Thyroid gland (tissue), 4 donors: ENCODE data around the gene SUGP2.

ENCODE experiments used
- POLR2A ChIP-seq, 2 donors: fragments of 450-650 bp; IDR thresholded peaks; one replicate each; pipeline ENCODE4 v1.6.1; 2017; ENCODE audit warnings: antibody characterized with exemption in 2 of 2, mild to moderate bottlenecking in 2 of 2, moderate library complexity in 1 of 2
- TF ChIP-seq, protein P1 (sequence below), 6 experiments: fragments of 200-600 bp in 3 of 6; fragments of 450-650 bp in 3 of 6; sonication (generic) in 3 of 6; IDR thresholded peaks; one replicate each; pipeline ENCODE4 v1.5.1; 2016 to 2019; ENCODE audit warnings: antibody characterized with exemption in 6 of 6, mild to moderate bottlenecking in 2 of 6, inconsistent platforms in 1 of 6, moderate library complexity in 1 of 6

DNA sequence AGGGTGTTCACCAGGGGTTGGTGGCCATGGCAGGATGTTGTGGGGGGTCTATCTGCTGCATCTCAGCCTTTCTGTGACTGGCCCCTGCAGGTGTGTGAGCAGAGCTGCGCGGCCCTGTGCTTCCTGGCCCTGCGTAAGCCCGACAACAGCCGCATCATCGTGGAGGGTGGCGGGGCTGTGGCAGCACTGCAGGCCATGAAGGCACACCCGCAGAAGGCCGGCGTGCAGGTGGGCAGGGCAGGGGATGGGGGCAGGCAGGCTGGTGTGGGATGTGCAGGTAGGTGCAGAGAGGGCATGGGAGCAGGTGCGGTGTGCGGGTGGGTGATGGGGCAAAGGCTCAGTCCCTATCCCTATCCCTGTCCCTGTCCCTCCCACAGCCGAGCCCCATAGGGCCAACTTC, 22.4 kb upstream of the SUGP2 start:
- TF ChIP-seq, protein P1, sequence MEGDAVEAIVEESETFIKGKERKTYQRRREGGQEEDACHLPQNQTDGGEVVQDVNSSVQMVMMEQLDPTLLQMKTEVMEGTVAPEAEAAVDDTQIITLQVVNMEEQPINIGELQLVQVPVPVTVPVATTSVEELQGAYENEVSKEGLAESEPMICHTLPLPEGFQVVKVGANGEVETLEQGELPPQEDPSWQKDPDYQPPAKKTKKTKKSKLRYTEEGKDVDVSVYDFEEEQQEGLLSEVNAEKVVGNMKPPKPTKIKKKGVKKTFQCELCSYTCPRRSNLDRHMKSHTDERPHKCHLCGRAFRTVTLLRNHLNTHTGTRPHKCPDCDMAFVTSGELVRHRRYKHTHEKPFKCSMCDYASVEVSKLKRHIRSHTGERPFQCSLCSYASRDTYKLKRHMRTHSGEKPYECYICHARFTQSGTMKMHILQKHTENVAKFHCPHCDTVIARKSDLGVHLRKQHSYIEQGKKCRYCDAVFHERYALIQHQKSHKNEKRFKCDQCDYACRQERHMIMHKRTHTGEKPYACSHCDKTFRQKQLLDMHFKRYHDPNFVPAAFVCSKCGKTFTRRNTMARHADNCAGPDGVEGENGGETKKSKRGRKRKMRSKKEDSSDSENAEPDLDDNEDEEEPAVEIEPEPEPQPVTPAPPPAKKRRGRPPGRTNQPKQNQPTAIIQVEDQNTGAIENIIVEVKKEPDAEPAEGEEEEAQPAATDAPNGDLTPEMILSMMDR (IDR thresholded peaks at IDR 0.05), result no peak
- TF ChIP-seq POLR2A (IDR thresholded peaks at IDR 0.05), result no peak
